Fibroblast of skin of right biceps (primary cell): ENCODE data around the gene LYPD3.
"Not testable (repeated sequence)": the region's sequence is repeated elsewhere in the genome, so short reads cannot be mapped to it uniquely, and the experiment has no call there.

Experiments
- DNase-seq: peaks from one replicate; pipeline ENCODE4 v3.0.0-alpha.2; 2013

LYPD3 gene

DNA sequence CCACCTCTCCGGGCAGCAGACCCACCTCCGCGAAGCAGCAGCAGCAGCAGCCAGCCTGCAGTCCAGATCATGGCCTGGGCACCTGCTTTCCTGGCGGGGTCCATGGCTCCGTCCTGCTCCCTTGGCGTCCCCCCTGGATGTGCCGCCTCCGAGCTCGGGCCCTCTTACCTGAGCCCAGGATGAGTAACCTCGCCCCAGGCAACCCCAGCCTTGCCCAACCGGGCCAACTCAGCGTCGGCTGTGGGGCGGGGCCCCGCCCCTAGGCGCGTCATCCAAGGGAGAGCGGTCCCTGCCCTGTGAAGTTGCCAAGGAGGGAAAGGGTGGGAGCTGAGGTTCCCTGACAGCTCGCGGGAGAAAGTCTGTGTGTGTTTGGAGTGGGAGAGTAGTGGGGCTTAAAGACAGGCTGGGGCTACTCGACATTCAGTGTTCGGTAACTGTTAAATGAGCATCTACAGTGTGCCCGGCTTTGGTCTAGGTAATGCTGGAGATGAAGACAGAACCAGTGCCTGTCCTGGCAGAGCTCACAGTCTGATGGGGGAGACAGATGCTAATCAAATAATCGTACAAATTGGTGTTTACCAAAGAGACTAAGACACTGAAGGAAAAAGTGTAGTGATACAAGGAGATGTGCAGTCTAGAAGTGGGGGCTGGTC is at the start of gene LYPD3:
Gene LYPD3, minus strand, starts transcription at position 141 of the 653 bp plus-strand sequence. Its CDS starts 37 bp downstream, at position 104.
- peak; percentile 20 for DNase-seq

- DNase-seq, result not testable (repeated sequence)
Measured at GRCh38 chr19:43512399-43512798, 47.0 kb upstream of the LYPD3 start.

DNA sequence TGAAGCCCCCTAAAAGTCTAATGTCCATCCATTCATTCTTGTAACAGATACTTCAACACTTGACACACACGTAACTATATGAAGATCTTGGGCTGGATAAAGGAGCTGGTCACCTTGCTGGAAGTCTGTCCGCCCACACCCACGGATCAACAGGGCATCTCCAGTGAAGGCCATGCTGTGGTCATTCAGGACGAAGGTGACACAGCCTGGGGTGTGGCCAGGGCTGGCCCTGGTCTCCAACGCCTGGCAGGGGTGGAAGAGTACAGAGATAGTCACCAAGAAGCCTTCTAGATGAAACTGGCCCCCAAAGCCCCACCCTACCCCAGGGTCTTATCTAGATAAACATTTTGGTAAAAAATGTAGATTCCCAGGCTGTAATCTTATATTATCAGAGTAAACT is 45.9 kb upstream of the LYPD3 start:
- no peak for DNase-seq

GRCh38 chr19:43510713-43511112 is 45.3 kb upstream of the LYPD3 start:
- no peak for DNase-seq

DNA sequence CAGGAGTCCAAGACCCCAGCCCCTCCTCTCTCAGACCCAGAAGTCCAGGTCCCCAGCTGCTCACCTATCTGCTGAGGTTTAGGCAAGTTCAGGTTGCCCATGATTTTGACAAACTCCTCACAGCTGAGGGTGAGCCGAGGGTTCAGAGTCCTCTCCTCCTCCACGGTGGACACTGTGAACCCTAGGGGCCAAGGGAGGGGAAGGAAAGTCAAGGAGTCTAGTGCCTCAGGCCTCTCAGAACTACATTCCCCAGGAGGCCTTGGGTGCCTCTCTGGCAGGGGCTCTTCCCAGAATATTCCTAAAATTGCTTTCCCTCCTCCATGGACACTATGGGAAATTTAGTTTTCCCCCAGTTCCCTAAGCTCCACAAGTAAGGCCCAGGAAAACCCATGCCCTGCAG is 42.5 kb upstream of the LYPD3 start:
- DNase-seq, result no peak

DNA sequence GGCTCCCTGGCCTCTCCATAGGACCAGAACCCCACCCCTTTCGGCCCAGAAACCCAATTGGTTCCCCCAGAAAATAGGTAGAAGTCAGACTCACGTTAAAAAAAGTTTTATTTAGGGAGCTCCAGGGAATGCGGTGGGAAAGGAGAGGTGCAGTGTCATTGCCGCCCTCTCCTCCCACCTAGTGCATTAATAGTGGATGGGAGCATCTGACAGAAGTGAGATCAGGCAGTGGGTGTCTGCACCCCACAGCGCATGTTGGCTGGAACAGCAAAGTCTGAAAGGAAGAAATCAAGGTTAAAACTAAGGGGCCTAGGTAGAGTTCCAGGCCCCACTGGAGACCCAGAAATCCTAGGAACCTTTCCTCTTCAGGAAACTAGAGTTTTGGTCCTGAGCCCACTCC is 41.2 kb upstream of the LYPD3 start:
- no peak for DNase-seq

DNA sequence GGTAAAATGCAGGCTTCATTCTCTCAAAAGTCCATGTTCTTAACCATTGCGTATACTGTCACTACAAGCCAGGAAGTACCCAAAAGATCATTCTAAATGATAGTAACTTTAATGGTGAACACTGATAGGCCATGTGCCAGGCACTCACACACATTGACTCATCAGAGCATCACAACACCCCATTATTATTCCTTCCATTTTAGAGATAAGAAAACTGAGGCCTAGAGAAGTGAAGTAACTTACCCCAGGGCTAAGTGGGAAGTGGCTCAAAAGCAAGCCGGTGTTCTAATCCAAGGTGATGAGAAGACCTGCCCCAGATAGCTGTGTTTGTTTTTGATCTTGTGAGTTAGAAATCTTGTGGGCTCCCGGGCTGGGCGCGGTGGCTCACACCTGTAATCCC is 40.5 kb upstream of the LYPD3 start:
- no peak for DNase-seq

DNA sequence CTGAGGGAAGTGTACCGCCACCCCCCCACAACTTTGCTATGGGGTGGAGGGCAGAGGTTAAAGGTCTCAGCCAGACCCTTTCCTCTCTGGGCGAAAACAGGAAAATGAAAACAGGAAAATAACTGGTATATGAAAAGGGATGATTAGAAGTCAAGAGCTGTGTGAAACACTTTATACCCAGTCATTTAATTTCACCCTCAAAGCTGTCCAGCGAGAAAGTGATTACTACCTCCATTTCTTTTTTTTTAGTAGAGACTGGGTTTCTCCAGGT is 39.7 kb upstream of the LYPD3 start:
- no peak for DNase-seq

DNA sequence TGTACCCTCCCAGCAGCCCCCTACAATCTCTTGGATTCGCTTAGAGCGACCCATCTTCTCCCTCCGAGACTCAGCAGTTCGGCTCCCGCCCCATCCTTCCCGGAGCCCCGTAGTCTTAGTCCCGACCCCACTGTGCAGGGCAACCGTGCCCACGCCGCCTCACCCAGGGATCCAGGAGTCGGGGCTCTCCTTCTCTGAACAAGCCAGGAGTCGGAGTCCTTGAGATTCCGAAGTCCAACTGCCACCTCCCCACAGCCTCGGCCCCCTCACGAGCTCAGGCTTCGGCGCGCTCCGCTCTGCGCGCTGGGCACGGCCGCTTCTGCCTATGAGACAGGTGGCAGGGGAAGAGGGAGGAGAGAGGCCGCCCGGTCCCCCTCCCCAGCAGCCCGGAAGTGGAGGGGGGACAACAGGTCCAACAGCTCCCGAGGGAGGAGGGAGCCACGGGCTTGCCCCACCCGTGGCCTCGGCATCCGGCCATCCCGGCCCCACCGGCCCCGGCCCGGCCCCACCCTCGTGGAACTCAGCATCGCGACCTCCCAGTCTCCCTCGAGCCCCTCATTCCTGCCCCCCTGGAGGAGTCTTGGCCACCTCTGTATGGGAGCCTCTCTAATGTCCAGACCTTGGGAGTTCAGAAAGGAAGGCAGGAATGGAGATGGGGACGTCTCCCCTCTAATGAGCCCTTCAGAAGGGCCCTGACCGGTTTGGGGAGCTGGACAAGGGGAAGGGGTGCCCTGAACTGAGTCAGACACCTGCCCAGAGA is 39.2 kb upstream of the LYPD3 start, which contains the start of gene PHLDB3:
Gene PHLDB3, minus strand, starts transcription at position 321 of the 760 bp plus-strand sequence. CDS start 628 bp downstream, outside the sequence.
- DNase-seq, result no peak

DNA sequence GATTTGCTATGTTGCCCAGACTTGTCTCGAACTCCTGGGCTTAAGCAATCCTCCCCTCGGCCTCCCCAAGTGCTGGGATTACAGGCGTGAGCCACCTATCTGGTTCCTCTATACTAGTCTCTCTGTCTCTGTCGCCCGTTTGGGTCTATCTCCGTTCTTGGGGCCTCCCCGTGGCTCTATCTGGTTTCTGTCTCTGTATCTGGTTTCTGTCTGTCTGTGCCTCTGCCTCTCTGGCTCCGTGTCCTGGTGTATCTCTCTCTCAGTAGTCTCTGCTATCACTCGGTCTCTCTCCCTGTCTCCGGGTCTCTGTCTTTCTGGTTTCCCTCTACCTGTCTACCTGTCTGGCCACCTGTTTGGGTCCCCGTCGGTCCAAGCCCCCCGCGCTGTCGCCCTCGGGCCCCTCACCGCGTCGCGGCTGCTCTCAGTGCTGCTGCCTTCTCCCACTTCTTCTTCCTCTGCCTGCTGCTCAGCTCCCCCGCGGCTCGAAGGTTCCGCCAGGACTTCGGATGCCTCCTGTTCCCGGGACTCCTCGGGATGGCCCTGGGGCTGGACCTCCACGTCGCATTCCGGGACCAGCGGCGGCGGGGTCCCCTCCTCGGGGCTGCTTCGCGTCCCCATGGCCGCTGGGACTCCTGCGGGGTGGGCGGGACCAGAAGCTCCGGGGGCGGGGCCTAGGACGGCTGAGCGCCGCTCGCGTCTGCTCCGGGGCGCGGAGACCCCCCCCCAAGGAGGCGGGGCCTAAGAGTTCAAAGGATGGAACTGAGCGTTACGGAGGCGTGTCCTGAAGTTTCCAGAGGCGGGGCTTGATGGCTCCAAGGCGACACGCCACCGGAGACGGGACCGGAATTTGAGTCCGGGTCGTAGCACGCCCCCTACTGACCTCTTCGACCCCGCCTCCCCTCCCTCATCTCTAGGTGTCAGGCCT is 38.4 kb upstream of the LYPD3 start:
- peak; percentile 89 for DNase-seq

DNA sequence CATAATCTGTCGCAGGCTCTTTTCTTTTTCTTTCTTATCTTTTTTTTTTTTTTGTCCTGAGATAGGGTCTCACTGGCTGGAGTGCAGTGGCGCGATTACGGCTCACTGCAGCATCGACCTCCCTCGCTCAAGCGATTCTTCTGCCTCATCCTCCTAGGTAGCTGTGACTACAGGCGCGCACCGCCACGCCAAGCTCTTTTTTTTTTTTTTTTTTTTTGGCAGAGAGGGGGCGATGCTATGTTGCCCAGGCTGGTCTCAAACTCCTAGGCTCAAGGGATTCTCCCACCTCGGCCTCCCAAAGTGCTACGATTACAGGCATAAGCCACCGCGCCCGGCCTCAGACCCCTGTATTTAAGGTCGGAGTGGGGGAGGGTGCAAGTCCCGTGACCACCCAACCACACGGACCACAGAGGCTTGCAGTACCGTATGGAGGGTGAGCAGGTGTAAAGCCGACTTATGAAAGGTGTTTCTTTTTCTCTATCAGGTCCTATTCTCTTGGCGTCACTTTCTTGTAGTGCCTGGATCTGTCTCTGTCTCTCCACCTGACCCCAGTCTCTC is 37.1 kb upstream of the LYPD3 start:
- no peak for DNase-seq

GRCh38 chr19:43501661-43502418 is 36.4 kb upstream of the LYPD3 start:
- peak; percentile 14 for DNase-seq

DNA sequence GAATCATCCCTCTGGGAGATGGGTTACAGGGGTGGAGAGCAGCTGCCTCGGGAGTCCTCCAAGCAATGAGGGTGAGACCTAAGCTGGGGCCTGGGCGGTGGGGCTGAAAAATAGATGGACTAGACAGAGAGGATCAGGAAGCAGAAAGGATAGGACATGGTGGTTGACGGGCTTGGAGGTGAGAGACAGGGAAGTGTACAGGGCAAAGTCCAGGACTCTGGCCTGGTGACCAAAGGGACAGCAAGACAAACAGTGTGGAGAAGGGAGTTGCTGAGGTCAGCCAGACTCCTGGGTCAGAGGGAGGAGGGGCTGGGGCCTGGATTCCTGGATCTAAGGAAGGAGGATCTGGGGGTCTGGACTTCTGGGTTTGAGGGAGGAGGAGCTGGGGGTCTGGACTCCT is 33.6 kb upstream of the LYPD3 start:
- no peak for DNase-seq

GRCh38 chr19:43498233-43498842 is 32.9 kb upstream of the LYPD3 start:
- DNase-seq, result no peak

DNA sequence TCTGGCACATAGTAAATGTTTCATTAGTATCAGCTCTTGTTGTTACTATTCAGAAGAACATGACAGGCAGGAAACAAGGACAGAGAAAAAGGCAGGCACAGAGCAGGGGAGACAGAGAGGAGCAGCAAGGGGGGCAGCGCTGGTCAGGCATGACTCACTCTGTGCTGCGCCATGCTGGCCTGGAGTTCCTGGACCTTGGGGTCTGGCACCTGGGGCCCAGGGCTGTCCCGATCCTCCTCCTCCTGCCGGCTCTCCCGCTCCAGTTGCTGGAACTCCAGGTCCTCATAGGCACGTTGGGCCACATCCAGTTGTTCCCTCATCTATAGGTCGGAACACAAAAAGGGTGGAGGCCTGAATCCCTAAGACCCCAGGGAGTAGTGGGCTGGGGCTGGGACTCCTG is 31.6 kb upstream of the LYPD3 start:
- no peak for DNase-seq

DNA sequence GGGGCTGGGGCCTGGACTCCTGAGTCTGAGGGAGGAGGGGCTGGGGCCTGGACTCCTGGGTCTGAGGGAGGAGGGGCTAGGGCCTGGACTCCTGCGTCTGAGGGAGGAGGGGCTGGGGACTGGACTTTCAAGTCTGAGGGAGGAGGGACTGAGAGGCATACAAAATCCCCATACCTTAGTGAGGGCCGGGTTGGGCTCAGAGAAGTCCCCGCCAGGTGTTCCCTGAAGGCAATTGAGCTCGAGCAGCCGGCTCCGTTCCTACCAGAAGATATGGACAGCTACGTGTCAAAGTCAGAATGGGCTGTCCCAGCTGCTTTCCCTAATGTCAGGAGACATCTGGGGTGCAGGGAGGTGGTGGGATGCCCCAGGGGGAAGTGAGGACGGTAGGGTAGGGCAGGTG is 29.7 kb upstream of the LYPD3 start:
- DNase-seq, result no peak

- DNase-seq, result no peak
Measured at GRCh38 chr19:43490759-43491158, 25.4 kb upstream of the LYPD3 start.

GRCh38 chr19:43489979-43490599 is 24.7 kb upstream of the LYPD3 start:
- DNase-seq, result no peak

- no peak for DNase-seq
Measured at GRCh38 chr19:43489310-43489709, 23.9 kb upstream of the LYPD3 start.

- DNase-seq, result no peak
Measured at GRCh38 chr19:43488179-43488578, 22.8 kb upstream of the LYPD3 start.

DNA sequence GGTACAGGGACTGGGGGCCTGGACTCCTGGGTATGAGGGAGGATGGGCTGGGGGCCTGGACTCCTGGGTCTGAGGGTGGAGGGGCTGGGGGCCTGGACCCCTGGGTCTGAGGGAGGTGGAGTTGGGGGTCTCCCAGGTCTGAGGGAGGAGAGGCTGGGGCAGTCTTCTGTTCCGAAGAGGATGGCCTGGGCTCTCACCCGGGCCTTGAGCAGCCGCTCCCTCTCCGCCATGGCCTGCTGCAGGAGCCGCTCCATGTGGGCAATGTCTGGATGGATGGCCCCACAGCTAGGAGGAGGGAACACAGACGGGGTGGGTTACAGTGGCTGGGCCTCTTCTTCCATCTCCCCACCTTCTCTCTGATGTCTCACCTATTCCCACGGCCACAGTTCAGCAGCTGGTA is 21.0 kb upstream of the LYPD3 start:
- no peak for DNase-seq

DNA sequence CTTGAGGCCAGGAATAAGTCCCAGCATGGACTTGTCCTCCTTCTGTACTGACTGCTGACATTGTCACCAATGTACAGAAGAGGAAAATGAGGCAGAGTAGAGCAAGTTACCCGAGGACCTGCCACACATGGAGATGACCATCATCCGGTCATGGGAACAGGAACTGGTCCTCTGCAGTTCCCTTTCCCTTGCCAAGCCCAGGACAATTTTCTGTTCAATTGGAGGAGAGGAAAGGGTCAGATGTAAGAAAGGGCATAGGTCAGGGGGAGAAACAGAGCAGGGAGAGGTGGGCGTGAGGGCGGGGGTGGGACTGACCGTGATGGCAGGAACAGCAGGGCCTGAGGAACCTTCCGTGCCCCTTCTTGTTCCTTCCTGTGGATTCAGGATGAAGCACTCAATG is 20.5 kb upstream of the LYPD3 start:
- no peak for DNase-seq
